Dermis microvascular lymphatic vessel endothelial cell (primary cell): ENCODE results near the gene DERL2. TPM values are rescaled to one million over a fixed set of nuclear protein-coding genes. Genes with fewer than 3 reads are reported as not detected.

Experiments used
- DNase-seq, 2 donors: peaks; one replicate each; pipeline versions ENCODE4 v3.0.0 to v3.0.0-alpha.2; 2010; ENCODE audit warnings: low read depth in 2 of 2
- total RNA-seq: library from RNA; depleted of rRNA; stranded (reverse); fragments of >200 nt; gene quantifications from 2 replicates; pipeline ENCODE4 v1.2.1, GENCODE V29; 2014

DERL2 gene
- total RNA-seq, result 17.4 and 21.3 TPM in 2 replicates

DNA sequence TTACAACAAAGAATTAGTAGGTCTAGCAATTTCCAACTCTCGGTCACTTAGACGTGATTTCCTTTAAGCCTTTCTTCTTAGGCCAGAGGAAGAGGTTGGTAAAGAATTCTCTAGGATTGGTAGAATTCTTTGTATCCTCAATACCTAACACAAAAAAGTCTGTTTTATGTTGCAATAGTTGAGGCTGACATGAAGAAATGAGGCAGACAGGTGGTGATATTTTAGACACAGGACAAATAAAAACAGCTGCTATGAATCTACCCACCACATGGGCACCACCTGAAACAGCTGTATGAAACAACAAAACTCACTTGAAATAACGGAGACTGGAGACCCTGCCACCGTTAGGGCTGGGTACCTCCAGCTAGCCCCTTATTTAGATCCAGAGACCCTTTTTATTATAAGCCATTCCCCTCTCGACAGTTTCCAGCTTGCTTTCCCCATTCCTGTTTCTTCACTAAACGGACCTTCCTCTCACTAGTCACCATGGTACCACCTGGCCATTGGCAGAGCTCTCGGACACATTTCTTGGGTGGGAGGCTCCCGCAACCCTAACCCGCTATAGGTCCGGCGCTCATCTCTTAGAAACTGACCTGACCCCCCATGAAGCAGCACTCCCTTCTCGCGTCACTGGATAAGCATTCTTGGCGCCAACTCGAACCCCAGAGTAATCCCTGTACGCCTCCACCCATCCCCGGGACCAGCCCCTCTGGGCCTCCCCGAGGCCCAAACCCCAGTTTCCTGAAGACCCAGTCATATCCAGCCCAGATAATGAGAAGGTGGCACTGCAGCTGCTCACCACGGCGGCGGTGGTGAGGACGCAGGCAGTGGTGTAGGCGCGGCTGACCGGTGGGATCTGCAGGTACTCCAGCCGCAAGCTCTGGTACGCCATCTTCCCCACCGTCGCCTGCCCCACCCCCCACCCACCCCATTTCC lies at the start of gene DERL2:
TSS of gene DERL2 (minus strand) at position 909 of the 936 bp plus-strand sequence. CDS start at position 892, 17 bp downstream.
- peak in 1 of 2 donors; percentile 45 for DNase-seq

DNA sequence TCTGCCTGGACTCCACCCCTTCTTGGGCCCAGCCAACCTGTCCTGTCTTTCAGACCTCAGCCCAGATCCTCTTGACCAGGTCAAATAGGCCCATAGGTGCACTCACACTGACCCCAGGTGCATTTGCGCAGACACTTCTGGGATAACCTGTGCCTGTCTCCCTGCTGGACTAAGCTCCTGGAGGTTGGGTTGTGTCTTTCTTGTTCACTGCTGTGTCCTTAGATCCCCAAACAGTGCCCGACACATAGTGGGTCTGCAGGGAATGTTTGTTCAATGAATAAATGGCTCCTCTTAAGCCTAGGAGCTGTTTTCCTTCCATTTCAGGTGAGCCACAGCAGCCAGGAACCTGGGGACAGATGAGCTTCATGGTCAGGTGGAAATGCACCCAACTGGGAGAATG lies 49.5 kb upstream of the DERL2 start:
- DNase-seq, result no peak

DNA sequence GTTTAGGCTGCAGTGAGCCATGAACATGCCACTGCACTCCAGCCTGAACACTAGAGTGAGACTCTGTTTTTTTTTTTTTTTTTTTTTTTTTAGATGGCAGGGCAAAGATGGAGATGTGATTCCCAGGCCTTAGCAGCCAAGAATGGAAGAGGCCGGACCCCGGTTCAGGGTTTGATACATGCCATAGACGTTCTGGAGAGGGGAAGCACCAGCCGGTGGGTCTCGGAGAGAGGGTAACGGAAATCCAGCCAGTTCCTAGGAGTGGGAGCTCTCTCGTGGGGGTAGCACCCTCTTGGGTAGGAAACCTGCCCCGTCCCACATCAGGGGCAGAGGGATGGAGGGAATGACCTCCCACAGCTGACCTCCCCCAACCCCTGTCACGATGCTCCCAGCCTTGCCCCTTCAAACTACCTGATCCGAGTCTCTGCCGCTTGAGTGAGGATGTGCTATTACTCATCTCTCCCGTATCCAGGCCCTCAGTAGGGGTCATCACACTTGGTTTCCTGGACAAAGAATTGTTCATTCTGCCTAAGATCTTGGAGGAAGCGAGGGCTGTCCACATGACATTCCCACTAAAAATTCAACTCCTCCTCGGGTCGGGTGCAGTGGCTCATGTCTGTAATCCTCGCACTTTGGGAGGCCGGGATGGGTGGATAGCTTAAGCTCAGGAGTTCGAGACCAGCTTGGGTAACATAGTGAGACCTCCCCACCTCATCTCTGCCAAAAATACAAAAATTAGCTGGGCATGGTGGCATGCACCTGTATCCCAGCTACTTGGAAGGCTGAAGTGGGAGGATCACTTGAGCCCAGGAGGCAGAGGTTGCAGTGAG lies 47.7 kb upstream of the DERL2 start:
- DNase-seq, result peak in 1 of 2 donors; percentile 58

DNA sequence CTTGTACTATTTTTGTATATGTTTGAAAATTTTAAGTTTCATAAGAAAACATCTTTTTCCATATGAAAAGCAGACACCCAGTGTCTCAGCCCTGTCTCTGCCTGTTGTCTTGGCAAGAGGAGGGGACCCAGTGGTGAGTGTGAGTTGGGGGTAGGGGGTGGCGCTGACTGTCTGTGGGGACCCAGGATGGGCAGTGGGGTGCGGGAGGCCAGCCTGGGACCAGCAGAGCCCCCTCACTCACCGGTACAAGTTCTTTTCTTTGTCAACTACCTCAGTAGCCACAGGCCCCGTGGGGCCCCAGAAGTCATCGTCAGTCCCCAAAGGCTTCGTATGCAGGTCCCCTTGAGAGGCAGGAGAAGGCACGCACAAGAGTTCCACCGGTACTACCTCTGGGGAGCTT lies 46.6 kb upstream of the DERL2 start:
- DNase-seq, result no peak

DNA sequence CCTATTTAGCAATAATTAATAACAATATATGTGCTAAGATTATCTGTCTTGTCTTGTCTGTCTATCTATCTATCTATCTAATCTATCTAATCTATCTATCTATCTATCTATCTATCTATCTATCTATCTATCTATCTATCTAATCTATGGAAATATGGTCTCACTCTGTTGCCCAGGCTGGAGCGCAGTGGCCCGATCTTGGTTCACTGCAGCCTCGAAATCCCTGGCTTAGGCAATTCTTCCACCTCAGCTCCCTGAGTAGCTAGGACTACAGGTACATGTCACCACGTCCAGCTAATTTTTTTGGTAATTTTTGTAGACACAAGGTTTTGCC lies 45.1 kb upstream of the DERL2 start:
- no peak for DNase-seq

DNA sequence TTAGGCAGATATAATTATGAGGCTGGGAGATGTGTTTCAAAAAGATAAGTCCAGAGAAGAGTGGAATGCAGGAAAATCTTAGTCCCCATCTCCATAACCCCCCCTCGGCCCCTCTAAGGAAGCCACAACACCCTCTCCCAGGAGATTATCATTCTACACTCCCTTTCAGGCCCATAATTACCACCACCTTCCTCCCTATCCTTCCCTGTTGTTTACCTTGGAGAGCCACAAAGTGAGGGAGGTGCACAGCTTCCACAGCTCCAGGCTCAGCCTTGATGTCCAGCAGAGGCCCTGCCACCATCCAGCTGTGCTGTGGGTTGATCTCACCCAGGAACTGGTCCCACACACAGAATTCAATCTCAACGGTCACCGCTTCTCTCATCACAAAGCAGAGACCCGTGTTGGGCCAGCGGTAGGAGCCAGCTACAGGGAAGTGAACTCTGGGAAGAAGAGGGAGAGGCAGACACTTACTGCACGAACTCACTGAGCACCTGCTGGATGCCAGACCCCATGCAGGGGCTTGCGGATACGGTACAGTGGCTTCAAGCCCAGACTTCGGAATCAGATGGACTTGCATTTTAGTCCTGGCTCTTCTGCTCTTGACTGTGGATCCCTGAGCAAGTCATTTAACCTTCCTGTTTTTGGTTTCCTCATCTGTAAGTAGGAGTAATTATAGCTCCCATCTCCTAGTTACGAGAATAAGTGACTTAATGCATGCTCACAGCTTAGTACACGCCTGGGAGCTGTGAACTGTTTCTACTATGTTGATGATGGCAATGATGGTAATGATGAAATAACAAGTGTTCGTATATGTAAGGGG lies 44.5 kb upstream of the DERL2 start:
- DNase-seq, result no peak

DNA sequence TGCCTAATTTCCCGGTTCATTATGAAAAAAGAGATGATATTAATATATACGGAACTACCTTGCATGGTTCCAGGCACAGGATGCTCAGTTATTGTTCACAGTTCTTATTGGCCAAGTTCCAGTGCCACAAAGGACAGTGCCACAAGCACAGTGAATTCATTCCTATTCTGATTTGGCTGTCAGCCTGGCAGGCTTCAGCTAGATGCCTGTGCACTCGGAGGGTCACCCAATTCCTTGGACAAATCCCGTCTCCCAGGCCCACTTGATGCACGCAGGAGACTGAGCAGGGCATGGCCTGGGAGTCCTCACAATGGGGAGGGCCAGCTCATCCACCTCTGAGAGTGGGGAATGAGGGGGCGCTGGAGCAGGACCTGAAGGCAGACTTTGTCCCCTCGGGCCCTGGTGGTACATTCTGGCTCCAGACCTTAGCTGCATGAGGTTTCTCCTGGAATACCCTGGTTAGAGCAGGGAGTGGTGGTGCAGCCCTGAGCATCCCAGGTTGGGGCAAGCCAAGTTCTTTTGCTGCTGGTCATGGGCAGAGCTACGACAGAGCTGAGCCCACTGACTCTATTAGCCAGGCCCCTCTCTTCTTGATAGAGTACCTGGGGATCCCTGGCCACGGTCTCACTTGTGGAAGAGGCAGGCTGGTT lies 41.7 kb upstream of the DERL2 start:
- DNase-seq, result peak in 1 of 2 donors; percentile 21

DNA sequence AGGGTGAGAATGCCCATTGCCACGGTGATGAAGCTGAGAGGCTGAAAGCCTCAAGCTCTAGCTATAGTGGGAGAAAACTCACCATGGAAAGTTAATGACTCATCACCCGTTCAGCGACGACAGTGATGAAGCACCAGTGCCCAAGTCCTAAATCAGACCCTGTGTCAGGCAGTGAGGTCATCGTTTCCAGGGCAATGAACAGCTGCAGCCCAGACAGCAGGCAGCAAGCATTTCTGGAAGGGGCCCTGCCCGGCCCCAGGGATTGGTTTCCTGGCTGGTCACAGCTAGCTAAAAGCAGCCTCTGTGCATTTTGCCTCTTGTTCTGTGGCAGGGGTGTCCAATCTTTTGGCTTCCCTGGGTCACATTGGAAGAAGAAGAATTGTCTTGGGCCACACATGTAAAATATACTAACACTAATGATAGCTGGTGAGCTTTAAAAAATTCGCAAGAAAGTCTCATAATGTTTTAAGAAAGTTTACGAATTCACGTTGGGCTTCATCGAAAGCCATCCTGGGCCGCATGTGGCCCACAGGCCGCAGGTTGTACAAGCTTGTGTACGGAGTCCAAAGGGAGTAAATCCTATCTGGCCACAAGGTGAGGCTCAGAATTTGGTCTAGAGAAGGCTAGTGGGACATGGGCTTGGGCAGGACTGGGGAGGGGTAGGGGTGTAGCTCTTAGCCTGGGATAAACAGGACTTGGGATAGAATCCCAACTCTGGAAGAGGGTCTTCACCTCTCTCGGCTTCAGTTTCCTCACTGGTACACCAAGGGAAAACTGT lies 41.0 kb upstream of the DERL2 start:
- DNase-seq, result peak; percentile 92 to 97

DNA sequence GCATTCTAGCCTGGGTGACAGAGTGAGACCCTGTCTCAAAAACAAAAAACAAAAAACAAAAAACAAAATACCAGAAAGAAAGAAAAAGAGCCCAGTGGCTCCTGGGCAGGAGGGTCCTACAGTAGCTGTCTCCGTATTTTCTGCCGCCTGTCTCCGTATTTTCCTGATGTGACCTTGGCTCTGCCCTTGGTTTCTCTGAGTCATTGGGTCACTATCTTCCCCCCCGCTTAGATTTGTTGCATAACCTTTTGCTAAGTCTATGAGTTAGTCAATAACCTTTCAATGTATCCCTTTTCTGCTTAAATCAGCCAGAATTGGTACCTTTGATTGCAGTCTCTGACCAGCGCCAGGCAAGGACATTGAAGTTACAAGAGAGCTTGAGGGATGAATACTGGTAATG lies 37.3 kb upstream of the DERL2 start:
- no peak for DNase-seq

DNA sequence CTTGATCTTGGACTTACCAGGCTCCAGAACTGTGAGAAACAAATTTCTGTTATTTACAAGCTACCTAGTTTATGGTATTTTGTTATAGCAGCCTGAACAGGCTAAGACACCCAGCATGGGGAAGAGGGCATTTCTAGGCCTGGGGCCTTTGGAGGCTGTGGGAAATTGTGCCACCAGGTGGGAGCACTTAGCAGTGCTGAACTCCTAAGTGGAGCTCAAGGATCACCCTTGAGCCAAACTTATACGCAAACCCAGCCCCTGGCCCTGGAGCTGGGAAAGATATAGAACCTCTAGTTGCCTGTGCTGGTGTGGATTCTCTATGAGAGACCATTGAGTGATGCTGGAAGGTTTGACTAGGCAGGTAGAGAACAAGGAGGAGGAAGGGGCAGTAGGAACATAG lies 36.5 kb upstream of the DERL2 start:
- no peak for DNase-seq

DNA sequence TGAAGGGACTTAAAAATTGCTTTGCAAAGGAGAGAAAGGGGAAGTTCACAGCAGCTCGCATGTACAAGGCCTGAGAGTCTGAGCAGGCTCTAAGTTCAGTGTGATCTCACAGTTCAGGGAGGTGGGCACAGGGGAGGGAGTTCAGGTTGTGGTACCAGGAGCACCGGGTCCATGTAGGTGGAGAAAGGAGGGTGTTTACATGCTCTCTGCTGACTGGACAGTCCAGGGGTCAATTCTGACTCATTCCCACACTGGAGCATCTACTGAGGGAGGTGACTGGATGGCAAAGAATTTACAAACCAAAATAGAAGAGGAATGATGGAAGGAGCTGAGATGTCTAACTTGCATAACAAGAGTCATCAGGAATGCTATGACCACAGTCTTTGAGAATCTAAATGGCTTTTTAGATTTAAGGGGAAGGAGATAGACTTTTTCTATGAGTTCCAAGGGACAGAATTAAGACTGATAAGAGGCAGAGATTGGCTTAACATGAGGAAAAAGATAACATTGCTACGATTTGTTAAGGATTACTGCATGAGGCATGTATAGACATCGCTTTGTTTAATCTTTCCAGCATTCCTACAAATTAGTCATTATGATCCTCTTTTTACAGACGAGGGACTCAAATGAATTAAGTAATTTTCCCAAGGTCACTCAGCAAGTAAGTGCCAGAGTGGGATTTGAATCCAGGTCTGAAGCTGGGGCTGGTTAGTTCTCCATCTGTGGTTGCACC lies 30.2 kb upstream of the DERL2 start:
- peak in 1 of 2 donors; percentile 48 for DNase-seq

DNA sequence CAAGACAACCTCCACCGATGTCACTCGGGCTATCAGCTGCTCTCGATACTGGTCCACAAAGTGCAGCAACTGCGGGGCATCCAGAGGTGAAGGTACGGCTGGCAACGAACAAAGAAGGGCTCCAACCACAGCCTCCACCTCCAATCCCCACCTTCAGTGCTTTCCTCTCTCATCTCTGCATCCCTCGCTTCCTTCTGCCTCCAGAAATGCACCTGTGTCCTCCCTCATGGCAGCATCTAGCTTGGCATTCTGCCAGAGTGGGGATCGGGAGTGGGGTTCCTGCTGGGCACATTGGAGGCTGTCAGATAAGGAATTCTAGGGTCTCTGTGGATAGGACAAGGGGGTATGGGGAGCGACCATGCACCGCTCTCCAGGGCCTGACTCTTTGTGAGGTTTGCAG lies 29.0 kb upstream of the DERL2 start:
- DNase-seq, result no peak

DNA sequence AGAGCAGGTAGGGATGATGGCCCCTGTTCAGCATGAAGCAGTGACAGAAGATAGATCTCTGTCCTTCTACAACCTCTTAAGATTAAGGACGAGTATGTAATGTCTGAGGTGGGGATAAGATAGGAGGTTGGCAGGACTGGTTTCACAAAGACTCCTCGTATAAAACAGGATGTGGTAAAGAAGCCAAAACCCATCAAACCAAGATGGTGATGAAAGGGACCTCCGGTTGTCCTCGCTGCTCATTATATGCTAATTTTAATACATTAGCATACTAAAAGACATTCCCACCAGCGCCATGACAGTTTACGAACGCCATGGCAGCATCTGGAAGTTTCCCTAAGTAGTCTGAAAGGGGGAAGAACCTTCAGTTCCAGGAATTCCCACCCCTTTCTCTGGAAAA lies 27.6 kb upstream of the DERL2 start:
- DNase-seq, result no peak

DNA sequence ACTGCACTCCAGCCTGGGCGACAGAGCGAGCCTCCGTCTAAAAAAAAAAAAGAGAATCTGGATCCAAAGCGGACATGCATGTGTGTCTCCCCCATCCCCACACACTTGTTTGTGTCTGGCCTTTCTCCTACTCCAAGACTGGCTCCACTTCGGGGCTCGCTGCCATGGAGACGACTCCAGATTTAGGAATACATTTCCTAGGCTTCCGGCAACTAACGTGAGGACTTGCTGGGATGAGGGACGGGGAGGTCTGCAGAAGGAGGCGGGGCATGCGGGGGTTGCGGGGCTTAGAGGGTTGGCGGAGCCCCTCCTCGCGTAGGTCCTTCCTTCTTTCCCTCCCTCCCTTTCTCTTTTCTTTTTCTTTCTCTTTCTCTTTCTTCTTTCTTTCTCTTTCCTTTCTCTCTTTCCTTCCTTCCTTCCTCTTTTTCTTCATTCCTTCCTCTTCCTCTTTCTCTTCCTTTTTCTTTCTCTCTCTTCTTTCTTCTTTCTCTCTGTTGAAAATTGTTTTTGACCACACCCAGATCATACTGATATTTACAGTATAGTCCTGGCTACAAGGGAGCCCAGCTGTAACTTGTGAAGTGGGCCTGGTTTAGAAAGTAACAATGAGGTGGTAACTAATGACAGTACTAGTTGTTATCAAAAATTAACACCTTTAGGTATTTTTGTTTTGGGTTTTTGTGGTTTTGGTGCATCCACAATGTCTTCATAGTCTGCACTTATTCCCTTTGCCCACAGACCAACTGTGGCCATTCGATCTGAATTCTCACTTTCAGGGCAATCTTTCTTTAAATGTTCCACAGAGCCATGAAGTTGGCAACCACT lies 25.6 kb upstream of the DERL2 start:
- no peak for DNase-seq

DNA sequence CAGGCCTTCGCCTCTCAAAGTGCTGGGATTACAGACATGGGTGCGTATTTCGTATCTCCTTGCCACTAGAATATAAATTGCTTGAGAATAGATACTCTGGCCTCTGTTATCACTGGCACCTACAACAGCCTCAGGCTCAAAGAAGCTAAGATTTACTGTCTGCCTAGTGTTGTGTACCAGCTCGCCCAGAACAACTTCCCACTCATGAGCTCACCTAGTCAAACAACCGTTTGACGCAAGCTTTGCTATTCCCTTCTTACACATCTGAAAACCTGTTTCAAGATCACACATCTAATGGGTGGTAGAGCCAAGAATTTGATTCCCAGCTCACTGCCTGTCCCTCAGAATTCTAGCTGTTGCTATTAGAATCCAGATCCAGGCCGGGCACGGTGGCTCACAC lies 24.8 kb upstream of the DERL2 start:
- DNase-seq, result no peak

DNA sequence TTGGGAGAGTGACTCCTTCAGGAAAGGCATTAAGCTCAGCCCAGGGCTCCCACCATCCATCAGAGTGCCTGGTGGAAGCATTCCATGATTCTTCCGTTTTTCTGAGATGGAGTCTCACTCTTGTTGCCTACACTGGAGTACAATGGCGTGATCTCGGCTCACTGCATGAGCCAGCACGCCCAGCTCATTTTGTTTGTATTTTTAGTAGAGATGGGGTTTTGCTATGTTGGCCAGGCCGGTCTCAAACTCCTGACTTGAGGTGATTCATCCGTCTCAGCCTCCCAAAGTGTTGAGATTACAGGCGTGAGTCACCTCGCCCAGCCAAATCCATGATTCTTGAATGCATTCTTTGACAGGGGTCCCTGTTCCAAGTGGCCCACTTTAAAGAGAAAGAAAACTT lies 23.5 kb upstream of the DERL2 start:
- no peak for DNase-seq

DNA sequence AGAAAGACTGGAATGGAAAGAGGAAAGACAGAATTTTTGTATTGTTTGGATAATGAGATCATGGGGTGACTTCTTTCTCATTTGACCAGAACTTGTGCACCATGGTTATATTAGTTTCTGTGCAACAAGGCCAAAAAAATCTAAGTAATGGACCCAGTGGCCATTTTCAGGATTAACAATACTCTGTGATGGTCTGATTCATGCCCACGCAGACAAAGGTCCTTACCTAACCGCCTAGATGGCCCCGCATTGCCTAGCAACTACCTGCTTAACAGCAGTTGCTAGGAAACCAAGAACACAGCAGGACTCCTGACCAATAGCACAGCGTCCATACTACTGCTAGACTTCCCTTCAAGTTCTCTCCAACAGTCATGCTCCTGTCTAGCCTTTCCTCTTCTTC lies 22.8 kb upstream of the DERL2 start:
- no peak for DNase-seq

DNA sequence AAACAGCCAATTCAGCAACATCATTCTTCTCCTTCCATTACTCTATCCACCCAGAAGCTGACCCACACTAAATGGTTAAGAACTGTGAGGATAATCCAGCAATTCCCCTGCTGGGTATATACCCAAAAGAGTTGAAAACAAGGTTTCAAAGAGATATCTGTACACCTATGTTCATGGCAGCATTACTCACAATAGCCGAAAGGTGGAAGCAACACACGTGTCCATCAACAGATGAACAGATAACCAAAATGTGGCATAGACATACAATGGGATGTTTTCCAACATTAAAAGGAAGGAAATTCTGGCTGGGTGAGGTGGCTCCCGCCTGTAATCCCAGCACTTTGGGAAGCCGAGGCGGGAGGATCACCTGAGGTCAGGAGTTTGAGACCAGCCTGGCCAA lies 20.3 kb upstream of the DERL2 start:
- peak; percentile 34 to 64 for DNase-seq

DNA sequence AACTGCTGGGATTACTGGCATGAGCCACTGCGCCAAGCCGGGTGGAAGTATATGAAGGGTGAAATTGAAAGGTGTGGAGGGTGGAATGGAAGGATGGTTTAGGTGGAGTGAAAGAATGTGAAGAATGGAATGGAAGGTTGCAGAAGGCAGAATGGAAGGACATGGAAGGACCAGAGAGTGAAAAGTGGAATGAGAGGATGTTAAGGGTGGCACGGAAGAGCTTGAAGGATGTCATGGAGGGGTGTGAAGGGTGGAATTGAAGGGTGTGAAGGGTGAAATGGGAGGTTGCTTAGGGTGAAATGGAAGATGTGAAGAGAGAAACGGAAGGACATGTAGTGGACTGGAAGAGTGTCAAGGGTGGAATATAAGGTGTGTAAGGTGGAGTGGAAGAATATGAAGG lies 16.6 kb upstream of the DERL2 start:
- DNase-seq, result no peak
